Skin of body (tissue), 2 donors: Measurements from ENCODE around the gene UVRAG. TPM values are rescaled to one million over a fixed set of nuclear protein-coding genes. Genes with fewer than 3 reads are reported as not detected.
"Not testable (repeated sequence)": the region's sequence is repeated elsewhere in the genome, so short reads cannot be mapped to it uniquely, and the experiment has no call there.

Experiments
- DNase-seq: peaks from one replicate; lab custom pipeline; 2025; lab: John Stamatoyannopoulos, UW
- total RNA-seq: library from RNA; depleted of rRNA; stranded (reverse); fragments of >200 nt; gene quantifications from one replicate; pipeline ENCODE4 v1.2.3, GENCODE V29; 2014

UVRAG gene
- total RNA-seq, 1 donor from 2014 or later = 28.5 TPM

DNA sequence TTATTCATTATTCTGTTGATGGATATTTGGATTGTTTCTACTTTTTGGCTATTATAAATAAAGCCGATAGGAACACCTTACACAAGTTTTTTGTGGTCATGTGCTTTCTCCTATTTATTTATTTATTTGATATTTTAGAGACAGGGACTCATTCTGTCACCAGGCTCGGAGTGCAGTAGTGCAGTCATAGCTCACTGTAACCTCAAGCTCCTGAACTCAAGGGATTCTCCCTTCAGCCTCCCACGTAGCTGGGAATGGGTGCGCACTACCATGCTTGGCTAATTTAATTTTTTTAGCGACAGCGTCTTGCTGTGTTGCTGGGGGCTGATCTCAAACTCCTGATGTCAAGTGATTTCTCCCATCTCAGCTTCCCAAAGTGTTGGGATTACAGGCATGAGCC is 135.1 kb downstream of the UVRAG start:
- DNase-seq = no peak

DNA sequence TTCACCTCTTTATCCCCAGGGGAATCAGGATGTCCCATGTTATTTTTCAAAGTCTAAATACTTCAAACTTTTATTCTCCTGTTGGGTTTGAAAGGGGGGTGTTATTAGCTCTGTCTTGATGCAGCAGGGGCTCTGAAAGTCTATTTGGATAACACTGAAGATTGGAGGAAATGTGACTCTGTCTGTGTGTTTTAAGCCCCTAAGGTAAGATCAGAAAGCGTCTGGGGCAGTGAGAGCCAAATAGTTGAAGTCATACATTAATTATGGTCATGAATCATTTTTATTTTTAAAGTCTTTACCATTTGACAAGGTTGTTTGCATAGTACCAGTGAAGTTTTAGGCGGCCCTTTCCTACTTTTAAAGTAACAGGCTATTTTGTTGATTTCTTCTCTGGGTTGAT is 139.0 kb downstream of the UVRAG start:
- no peak for DNase-seq

DNA sequence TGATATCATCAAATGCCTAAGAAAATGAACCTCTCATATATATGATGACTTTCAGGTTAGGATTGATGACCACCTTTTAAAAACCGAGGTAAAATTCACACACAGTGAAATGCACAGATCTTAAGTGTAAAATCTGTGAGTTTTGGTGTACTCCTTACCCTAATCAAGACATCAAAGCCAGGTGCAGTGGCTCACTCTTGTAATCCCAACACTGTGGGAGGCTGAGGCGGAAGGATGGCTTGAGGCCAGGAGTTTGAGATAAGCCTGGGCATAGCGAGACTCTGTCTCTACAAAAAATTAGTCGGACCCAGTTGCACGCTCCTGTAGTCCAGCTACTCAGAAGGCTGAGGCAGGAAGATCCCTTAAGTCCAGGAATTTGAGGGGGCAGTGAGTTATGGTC is 140.4 kb downstream of the UVRAG start:
- DNase-seq = no peak

DNA sequence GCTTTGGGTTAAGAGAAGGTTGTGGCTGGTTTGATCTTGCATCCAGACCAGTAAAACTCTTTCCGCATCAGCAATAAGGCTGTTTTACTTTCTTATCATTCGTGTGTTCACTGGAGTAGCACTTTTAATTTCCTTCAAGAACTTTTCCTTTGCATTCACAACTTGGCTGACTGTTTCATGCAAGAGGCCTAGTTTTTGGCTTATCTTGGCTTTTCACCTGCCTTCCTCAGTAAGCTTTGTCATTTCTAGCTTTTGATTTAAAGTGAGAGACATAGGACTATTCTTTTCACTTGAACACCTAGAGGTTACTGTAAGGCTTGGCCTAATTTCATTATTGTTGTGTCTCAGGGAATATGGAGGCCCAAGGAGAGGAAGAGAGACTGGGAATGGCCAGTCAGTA is 144.5 kb downstream of the UVRAG start:
- no peak for DNase-seq

DNA sequence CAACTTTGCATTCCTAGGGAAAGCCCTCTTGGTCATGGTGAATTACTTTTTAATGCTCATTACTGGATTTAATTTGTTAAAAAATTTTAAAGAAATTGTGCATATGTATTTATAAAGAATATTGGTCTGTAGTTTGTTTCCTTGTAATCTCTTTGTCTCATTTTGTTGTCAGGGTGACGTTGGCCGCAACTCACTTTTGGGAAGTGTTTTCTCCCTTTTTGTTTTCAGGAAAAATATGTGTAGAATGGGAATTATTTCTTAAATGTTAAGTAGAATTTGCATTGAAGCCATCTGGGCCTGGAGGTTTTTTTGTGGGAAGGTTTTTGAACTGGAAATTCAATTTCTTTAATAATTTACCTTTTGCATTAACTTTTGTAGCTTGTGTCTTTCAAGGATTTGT is 149.1 kb downstream of the UVRAG start:
- DNase-seq = no peak

DNA sequence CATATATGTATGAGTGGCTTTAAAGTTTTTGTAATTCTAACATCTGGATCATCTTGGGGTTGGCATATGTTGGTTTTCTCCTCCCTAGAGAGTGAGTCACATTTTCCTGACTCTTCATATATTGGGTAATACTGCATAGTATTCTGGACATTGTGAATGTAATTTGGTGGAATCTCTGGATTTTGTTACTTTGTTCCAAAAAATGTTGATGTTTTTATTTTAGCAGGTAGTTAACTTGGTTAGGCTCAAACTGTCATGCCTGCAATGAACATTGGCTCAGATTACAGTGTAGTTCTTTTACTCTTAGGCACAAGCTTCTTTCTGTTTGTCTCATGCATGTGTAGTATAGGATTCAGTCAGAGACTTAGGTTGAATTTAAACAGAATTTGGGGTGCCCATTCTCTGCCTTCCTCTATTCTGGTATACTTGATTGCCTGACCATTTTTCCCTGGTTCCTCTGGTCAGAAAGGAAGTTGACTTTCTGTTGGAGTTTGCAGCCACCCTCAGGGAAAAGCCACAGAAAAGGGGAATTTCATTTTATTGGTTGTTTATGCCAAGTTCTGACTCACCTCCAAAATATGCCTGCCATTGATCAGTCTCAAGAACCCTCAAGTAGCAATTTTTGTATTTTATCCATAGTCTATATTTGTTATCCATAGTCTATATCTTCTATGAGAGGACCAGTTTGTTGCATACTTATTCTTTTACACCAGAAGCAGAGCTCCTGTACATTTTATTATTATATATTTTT is 151.7 kb downstream of the UVRAG start:
- peak; percentile 19 for DNase-seq

DNA sequence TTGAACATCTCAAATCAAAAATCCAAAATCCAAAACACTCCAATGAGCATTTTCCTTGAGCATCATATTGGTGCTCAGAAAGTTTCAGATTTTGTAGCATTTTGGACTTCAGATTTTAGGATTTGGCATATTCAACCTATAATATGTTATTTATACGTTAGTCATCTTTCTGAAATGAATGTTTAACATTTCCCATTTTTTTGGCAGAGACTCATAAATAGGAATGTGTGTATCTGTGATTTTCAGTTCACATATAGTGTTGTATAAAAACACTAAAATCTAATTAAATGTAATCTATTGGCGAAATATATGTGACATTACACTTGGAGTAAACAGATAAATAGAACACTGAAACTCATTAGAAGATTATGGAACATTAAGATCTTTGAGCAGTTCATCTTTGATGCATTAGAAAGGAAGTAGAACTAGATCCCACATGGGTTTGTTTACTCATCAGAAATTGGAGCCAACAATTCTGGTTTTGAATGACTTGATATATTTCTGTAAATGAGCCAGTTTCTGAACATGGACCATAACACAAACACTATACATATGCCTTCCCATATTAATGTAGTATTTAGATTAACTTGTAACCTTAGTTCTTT is 153.1 kb downstream of the UVRAG start:
- peak; percentile 77 for DNase-seq

DNA sequence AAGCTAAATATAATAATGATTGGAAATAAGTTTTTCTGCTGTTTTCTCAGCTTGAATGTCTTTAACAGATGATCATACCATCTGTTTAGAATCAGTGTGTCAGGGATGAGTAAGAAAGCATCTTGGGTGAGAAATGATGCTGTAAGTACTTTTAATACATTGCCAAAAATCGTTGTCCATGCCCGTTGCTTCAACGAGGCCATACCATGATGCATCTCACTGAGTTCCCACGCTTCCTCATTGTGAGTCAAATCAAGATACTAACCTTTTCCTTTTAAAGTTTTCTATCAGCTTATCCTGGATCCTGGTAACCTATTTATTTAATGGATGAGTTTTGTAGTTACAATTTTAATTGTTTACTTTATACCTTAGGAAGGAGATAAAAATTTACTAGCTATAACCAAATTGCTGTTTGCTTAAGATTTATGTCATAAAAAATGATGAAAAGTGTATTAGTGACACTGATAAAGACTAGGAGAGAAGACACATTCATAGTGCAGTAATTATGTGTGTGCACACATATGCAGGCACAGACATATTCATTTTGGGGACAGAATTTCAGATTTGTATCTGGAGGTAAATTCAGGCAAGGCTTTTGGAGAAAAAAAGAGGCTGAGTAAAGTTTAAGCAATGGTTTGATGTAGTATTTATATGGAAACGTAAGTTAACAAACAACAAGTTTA is 154.8 kb downstream of the UVRAG start:
- DNase-seq = no peak

DNA sequence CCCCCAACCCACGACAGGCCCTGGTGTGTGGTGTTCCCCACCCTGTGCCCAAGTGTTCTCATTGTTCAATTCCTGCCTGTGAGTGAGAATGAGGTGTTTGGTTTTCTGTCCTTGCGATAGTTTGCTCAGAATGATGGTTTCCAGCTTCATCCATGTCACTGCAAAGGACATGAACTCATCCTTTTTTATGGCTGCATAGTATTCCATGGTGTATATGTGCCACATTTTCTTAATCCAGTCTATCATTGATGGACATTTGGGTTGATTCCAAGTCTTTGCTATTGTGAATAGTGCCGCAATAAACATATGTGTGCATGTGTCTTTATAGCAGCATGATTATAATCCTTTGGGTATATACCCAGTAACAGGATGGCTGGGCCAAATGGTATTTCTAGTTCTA is 158.7 kb downstream of the UVRAG start:
- DNase-seq = not testable (repeated sequence)

DNA sequence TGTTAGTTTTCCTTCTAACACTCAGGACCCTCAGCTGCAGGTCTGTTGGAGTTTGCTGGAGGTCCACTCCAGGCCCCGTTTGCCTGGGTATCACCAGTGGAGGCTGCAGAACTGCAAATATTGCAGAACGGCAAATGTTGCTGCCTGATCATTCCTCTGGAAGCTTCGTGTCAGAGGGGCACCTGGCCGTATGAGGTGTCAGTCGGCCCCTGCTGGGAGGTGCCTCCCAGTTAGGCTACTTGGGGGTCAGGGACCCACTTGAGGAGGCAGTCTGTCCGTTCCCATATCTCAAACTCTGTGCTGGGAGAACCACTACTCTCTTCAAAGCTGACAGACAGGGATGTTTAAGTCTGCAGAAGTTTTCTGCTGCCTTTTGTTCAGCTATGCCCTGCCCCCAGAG is 164.1 kb downstream of the UVRAG start:
- DNase-seq = not testable (repeated sequence)

DNA sequence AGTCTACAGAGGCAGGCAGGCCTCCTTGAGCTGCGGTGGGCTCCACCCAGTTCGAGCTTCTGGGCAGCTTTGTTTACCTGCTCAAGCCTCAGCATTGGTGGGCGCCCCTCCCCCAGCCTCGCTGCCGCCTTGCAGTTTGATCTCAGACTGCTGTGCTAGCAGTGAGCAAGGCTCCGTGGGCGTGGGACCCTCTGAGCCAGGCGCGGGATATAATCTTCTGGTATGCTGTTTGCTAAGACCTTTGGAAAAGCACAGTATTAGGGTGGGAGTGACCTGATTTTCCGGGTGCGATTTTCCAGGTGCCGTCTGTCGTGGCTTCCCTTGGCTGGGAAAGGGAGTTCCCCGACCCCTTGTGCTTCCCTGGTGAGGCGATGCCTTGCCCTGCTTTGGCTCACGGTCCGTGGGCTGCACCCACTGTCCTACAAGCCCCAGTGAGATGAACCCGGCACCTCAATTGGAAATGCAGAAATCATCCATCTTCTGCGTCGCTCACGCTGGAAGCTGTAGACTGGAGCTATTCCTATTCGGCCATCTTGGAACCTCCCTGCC is 164.5 kb downstream of the UVRAG start:
- DNase-seq = not testable (repeated sequence)

DNA sequence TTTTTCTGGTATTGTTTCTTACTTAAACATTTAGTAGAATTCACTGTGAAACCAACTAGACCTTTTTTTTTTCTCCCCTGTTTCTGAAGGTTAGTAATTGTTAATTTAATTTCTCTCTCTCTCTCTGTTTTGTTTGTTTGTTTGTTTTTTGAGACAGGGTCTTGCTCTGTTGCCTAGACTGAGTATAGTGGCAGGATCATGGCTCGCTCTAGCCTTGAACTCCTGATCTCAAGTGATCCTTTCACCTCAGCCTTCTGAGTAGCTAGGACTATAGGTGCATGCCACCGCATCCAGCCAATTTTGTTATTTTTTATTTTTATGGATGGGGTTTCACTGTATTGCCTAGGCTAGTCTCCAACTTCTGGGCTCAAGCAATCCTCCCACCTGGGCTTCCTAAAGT is 165.0 kb downstream of the UVRAG start:
- no peak for DNase-seq

DNA sequence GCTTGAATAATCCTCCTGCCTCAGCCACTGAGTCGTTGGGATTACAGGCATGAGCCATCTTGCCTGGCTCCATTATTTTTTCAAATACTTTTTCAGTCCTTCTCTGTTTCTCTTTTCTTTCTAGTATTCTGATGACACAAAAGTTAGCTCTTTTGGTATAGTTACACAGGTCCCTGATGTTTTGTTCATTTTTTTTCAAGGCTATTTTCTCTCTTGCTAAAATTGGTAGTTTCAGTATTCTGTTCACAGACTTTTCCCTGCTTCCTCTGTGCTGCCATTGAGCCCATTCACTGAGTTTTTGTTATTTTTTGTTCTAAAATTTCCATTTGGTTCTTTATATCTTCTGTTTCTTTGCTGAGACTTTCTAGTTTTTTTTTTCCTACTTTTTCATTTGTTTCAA is 166.5 kb downstream of the UVRAG start:
- DNase-seq = no peak

DNA sequence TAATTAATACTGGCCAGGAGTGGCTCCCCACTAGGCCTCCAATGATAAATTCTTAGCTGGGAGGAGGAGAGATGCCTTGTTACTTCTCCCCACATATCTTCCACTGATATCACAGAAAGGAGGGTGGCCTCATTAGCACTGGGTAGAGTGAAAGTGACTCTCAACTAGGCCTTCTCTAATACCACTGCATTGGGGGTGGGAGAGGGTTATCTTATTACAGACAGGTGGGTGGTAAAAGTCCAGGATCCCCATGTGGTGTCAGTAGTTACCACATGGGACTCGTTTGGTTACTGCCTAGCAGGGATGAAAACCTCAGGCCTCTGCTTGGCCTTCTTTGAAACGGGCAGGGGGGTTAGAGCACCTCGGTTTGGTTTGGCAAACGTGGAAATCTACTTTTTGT is 167.3 kb downstream of the UVRAG start:
- DNase-seq = no peak

DNA sequence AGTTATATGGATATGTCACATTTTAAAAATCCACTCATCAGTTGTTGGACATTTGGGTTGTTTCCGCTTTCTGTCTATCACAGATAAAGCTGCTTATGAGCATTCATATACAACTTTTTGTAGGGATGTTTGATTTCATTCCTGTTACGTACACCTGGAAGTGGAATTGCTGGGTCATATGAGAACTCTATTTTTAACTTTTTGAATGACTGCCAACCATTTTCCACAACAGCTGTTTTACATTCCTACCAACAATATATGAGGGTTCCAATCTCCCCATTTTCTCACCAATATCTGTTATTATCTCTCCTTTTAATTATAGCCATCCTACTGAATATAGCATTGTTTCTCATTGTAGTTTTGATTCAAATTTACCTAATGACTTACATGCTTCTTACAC is 172.0 kb downstream of the UVRAG start:
- no peak for DNase-seq

DNA sequence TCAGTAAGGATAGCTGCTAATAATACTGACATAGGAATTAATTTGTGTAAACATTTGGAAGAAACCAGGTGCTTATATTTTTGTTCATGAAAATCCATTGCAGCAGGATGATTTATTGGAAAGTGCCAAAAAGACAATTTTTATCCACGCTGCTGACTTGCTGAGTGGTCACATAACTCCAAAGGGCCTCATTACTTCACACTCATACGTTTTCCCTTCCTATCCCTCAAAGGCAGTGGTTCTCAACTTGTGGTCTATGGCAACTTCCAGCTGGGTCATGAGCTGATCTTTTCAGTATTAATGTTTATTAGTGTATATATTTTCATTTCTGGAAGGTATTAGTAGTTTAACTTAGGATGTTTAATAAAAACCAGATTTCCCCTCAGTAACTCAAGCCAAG is 178.1 kb downstream of the UVRAG start:
- DNase-seq = no peak

DNA sequence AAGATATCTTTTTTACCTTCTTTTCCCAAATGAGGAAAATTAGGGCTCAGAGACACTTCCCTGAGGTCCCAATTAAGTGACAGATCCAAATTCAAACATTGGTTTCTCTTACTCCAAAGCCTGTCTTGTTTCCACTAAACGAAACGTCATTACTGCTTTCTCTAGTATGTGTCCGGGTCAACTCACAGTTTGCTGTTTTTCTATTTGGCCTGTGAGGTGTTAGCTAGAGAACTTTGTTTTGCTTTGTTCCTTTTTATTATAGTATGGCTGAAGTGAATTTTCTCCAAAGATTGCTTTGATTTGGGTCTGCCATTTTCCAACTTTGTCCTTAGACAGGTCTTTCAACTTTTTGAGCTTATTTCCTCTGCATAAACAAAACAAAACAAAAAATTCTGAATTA is 179.6 kb downstream of the UVRAG start:
- no peak for DNase-seq

DNA sequence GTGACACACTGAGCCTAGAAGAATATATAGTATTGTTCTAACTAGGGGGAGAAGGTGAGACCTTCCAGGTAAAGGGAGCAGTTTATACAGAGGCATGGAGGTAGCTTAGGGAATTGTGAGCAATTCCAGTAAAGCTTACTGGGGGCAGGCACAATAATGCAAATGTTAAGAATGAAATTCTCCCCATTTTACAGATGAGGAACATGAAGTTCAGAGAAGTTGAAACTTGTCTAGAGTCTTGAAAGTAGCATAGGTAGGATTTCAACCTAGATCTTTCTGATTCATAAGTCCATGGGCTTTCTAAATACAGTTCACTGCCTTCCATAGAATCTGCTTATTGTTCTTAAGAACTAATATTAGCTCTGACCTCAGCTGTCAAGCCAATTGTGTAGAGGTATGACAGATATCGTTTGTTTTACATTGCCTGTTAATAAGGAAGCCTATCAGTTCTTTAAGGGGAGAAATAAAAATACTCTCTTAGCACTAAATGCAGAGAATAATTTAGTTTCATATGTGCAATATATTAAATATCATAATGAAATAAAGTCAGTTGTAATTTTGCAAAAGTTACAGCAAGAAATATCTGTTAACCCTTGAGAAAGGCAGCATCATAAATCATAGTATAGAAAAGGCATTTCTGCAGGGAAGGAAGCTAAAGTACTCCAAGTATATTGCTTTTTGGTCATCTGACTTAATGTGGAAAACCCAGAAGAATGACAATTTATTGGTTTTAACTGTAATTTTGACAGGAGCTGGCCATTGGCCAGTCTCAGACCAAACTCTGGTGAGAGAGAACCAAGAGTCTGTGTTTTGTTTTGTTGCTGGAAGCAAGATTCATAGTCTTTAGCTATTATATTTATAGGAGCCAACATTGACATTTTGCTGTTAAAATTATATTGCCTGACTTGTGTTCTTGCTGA is 181.8 kb downstream of the UVRAG start:
- peak; percentile 19 for DNase-seq

DNA sequence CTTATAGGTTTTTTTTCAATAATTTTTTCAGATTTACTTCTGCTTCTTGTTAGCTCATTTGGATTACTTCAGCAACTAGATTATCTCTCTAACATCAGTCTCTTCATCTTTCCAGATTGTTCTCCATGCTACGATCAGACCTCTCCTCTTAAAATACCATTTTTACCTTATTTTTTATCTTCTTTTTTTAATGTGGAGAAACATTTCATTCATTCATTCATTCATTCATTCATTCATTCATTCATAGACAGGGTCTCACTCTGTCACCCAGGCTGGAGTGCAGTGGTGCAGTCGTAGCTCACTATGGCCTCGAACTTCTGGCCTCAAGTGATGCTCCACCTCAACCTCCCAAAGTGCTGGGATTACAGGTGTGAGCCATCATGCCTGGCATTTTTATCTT is 189.4 kb downstream of the UVRAG start:
- no peak for DNase-seq

DNA sequence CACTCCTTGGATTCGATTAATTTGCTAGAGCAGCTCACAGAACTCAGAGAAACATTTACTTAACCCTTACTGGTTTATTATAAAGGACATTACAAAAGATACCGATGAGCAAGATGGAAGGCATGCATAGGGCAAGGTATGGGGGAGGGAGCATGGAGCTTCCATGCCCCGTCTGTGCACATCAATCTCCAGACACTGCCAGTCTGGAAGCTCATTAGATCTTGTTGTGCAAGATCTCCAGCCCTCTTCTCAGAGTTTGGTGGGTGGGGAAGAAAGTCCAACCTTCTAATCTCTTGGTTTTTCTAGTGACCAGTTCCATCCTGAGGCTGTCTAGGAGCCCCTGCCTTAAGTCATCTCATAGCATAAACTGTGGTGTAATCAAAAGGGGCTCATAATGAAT is 190.7 kb downstream of the UVRAG start:
- DNase-seq = no peak

DNA sequence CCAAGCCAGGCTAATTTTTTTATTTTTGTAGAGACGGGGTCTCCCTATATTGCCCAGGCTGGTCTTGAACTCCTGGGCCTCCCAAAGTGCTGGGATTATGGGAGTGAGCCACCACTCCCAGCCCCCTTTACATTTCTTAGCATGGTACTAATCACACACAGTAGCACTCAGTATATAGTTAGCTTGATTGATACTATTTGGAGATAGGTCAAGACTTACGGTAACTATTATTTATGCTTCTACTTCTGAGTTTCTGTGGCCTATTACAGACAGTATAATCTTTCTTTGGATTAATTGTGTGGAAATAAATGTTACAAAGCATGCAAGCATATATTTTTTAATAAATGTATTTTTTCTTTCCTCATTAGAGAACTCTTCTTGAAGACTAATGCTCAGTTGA is 192.2 kb downstream of the UVRAG start:
- no peak for DNase-seq
